ENCODE data around the gene NEDD8. TPM values are rescaled to one million over a fixed set of nuclear protein-coding genes. Genes with fewer than 3 reads are reported as not detected.

NEDD8 gene
- total RNA-seq, 1 experiment from 2014 or later = 214 TPM

DNA sequence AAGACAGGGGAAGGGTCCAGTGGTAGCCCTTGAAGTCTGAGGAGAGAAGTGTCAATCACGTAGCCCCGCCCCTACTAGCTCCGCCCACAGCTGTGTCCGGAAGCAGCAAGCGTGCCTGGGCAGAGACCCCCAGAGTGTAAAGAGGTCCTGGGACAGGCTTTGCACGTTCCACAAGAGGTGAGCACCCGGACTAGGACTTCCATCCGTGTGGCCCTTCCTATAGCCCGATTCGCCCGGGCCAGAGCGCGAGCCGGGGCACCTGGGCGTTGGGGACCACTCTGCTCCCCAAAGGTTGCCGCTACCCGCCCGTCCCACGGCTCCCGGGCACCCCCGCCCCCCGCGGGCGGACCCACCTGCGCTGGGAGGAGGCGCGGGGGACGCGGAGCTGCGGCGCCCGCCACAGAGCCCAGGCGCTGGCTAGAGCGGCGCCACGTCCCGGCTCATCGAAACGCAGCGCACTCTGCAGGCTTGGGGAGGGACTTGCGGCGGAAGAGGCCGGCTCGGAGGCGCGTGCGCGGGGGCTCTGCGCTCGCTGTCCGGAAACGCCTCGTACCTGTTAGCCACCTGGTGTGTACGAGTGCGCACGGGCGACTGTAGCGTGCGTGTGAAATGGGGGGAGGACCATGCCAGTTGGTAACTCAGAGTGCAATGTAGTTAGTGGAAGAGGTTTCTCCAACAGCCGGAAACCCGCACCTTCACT, 39.1 kb upstream of the NEDD8 start, which contains the start of gene RABGGTA:
Gene RABGGTA, minus strand, starts transcription at position 464 of the 700 bp plus-strand sequence. CDS start 482 bp downstream, outside the sequence.
- WGBS (ENCODE audit: extremely low coverage, insufficient read length, low lambda C conversion rate) = no CpG with 5 or more reads among the region's 61 CpGs

More for the DNA sequence above, 39.1 kb upstream of the NEDD8 start, which contains the start of gene RABGGTA:
- Histone ChIP-seq H3T11ph (ENCODE audit: low read length) (no peak within 1 kb of the TSS), H3K4me2 (ENCODE audit: insufficient read depth, insufficient read length, low read length) (peak within 1 kb of the TSS; percentile 69), H2AFZ (ENCODE audit: low read length) (no peak within 1 kb of the TSS), H4K20me1 (ENCODE audit: control insufficient read depth, insufficient read depth, insufficient read length) (no peaks in the 10 kb centered on the region), H2BK120ac (ENCODE audit: low read depth, low read length, poor library complexity, severe bottlenecking) (no peak within 1 kb of the TSS), H3K9ac (ENCODE audit: extremely low read depth, insufficient read length, low read length) (peak within 1 kb of the TSS; percentile 54), H3K9me3 (ENCODE audit: control insufficient read depth, low read depth, low read length) (no peaks in the 10 kb centered on the region), H2BK5ac (ENCODE audit: insufficient read length, low read length) (no peak within 1 kb of the TSS), H2BK12ac (ENCODE audit: insufficient read length, low read depth, low read length) (no peak within 1 kb of the TSS), H4K91ac (ENCODE audit: insufficient read length, low read depth, low read length) (no peak within 1 kb of the TSS), H3K79me1 (ENCODE audit: insufficient read depth, low read depth, low read length, poor library complexity, severe bottlenecking) (no peaks in the 10 kb centered on the region), H3K56ac (ENCODE audit: insufficient read length, low read depth, low read length) (no peak within 1 kb of the TSS), H3K27ac (ENCODE audit: insufficient read length, low read depth, low read length) (no peak within 1 kb of the TSS), H4K5ac (ENCODE audit: insufficient read length, low read depth, low read length) (no peak within 1 kb of the TSS), H3K23me2 (ENCODE audit: insufficient read length, low read depth, low read length, poor library complexity, severe bottlenecking) (peaks cover 8% of the 10 kb centered on the region), H3K4ac (ENCODE audit: low read depth, low read length) (no peak within 1 kb of the TSS), H3K14ac (ENCODE audit: insufficient read depth, low read length) (peak within 1 kb of the TSS; percentile 69; the same call in 1 of the 2 replicates), H3K27me3 (ENCODE audit: insufficient read depth, low read length) (no peaks in the 10 kb centered on the region), H2BK15ac (ENCODE audit: low read depth, low read length) (no peak within 1 kb of the TSS), H2AK5ac (ENCODE audit: insufficient read length, low read length) (no peak within 1 kb of the TSS), H3K23ac (ENCODE audit: insufficient read length, low read depth, low read length) (no peak within 1 kb of the TSS), H3K18ac (ENCODE audit: insufficient read length, low read depth, low read length) (peak within 1 kb of the TSS; percentile 86), H4K8ac (replicated peaks; ENCODE audit: insufficient read length, low read depth, low read length) (no peak within 1 kb of the TSS), H3K79me2 (ENCODE audit: insufficient read depth, low read length) (no peaks in the 10 kb centered on the region), H3K4me1 (ENCODE audit: insufficient read depth, low read length) (no peaks in the 10 kb centered on the region), H2BK20ac (ENCODE audit: low read depth, low read length, poor library complexity, severe bottlenecking) (no peak within 1 kb of the TSS)
- Mint-ChIP-seq H3K27me3 (ENCODE audit: low read depth) (no peaks in the 10 kb centered on the region), H3K9me3 (no peaks in the 10 kb centered on the region), H3K36me3 (ENCODE audit: insufficient read depth in 1 of 3, low read depth in 3 of 3) (peaks cover 3 to 16% (median 12%) of the 10 kb centered on the region in 3 experiments; a peak in 5 of 7 replicates), H3K4me3 (peak within 1 kb of the TSS; percentile 83 to 86), H3K4me1 (peaks cover 12 to 14% of the 10 kb centered on the region in 2 experiments), H3K27ac (peak within 1 kb of the TSS; percentile 88 to 97 (median 96))
- TF ChIP-seq, protein P1, sequence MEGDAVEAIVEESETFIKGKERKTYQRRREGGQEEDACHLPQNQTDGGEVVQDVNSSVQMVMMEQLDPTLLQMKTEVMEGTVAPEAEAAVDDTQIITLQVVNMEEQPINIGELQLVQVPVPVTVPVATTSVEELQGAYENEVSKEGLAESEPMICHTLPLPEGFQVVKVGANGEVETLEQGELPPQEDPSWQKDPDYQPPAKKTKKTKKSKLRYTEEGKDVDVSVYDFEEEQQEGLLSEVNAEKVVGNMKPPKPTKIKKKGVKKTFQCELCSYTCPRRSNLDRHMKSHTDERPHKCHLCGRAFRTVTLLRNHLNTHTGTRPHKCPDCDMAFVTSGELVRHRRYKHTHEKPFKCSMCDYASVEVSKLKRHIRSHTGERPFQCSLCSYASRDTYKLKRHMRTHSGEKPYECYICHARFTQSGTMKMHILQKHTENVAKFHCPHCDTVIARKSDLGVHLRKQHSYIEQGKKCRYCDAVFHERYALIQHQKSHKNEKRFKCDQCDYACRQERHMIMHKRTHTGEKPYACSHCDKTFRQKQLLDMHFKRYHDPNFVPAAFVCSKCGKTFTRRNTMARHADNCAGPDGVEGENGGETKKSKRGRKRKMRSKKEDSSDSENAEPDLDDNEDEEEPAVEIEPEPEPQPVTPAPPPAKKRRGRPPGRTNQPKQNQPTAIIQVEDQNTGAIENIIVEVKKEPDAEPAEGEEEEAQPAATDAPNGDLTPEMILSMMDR (conservative IDR thresholded peaks at IDR 0.05) = peak; percentile 77
- peak; percentile 94 for DNase-seq
